ENCODE results near the gene PARVB.

Gene PARVB

DNA sequence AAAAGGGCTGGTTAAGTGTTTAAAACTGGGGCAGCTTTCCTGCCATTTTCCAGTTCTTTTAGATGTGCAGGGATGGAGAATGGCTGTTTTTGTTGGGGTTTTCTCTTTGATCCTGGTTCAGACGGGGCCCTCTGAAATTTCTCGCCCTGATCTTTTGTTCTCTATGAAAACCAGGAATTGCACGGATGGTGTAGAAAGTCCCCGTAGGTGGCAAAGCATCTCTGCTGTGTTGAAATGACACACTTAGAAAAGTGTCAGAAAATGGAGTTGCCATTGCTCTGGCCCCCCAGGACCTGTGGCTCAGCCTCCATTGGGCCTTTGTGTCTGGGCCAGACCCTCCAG, 63.0 kb downstream of the PARVB start:
- DNase-seq (ENCODE audit: low read depth, low spot score) = no peak

DNA sequence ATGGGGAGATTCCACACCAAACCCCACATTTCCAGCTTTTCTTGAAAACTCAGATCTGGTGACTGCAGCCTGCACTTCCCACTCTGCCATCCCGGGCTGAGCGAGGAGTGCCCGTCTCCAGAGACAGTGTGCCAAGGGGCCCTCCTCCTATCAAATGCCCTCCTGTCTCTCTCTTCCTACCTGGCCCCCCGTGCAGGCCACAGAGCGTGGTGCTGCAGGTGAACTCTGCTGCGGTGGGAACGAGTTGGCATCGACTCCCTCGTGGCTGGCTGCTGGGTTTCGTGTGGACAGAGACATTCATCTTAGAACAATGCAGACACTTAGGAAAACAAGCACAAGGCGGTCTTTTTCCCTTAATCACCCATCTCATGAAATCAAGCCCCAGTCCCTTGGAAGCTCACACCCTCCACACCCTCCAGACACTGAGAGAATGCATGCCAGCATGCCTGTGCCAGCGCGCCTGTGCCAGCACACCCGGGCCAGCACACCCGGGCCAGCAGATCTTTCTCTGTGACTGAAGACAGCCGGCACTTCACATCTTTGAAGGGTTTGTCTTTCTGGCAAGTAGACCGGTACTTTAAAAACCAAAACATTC, 65.0 kb downstream of the PARVB start:
- DNase-seq (ENCODE audit: low read depth, low spot score) = peak; percentile 91

DNA sequence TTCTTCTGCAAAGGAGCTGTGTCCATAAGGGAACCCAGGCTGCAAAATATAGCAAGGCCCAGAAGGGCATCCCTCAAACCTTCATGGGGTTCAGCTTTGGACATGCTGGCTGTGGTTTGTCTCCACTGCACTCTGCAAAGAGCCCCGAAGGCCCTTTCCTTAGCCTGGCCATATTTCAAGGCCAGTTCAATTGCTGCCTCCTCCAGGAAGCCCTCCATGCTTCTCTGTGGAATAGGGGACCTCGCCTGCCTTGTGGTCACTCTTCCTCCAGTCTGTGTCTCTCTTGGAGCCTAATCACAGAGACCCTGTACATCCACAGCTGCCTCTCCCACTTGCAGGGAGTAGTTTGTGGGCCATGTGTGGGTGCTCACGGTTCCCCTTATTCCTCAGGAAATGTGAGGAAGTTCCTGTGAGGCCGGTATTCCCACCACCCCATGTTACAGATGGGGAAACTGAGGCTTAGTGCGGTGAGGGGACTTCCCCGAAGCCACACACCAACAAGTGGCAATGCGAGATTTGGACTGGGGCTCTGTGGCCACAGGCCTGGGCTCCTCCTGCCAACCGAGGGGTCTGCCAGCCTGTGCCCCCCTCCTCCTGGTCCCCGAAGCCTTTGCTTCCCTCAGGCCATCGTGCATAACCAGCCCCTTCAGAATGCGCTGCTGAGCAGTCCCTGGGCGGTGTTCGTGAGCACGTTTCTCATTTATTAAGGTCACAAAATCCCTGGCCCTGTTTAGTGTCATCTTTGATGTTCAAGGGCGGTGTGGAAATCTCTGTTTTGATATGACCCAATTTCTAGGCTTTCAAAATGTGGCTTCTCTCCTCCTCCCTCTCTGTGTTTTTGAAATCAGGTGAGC, 65.8 kb downstream of the PARVB start:
- DNase-seq (ENCODE audit: low read depth, low spot score) = no peak

DNA sequence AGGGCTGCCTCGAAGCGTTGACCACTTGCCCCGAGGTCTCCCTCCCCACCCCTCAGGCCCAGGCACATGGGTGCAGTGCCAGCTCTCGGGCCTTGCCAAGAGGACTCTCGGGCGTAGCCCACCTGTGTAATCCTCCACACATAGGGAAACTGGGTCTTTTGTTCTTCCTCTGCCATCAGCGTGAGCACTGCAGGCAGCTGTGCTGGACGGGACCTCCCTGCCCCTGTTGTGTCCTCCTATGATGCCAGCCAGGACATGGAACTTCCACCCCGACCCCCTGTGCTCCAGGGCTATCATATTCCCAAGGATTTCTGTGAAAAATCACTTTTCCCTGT, 66.4 kb downstream of the PARVB start:
- DNase-seq (ENCODE audit: low read depth, low spot score) = no peak

DNA sequence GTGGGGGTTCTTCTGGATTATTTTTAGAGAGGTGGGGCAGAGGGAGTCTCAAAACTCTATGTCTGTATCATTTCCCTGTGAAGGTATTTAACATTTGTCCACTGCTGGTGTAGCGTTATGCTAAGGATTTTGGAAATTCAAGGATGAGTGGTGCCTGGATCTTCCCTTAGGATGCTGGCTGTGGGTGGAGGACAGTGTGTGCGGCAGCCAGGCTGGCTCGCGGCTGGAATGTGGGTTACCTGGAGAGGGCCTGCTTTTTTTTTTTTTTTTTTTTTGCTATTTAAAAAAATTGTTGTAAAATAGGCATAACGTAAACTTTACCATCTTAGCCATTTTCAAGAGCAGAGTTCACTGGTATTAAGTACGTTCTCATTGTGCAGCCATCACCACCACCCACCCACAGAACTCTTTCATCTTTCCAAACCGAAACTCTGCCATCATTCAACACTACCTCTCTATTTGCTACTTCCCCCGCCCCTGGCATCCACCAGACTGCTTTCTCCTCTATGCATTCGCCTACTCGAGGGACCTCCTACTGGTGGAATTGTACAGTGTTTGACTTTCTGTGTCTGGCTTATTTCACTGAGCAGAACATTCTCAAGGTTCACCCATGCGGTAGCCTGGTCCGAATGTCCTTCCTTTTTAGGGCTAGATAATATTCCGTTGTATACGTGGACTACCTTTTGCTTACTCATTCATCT, 67.1 kb downstream of the PARVB start:
- peak; percentile 42 for DNase-seq (ENCODE audit: low read depth, low spot score)

DNA sequence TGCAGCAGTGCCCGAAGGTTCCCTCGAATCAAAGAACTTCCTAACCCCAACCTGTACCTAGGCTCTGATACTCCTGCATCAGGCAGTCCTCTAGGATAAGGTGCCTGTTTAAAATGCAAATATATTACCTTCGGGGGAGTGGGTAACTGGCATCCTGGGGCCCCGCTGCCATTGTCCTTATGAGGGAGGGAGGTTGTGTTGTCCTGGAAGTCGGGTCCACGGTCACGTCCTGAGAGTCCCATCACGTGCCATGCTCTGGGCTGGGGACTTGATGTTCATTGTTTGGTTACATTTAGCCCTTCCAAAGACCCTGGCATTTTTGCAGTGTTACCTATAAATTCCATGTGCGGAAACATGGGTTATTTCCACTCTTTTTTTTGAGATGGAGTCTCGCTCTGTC, 67.6 kb downstream of the PARVB start:
- DNase-seq (ENCODE audit: low read depth, low spot score) = no peak

DNA sequence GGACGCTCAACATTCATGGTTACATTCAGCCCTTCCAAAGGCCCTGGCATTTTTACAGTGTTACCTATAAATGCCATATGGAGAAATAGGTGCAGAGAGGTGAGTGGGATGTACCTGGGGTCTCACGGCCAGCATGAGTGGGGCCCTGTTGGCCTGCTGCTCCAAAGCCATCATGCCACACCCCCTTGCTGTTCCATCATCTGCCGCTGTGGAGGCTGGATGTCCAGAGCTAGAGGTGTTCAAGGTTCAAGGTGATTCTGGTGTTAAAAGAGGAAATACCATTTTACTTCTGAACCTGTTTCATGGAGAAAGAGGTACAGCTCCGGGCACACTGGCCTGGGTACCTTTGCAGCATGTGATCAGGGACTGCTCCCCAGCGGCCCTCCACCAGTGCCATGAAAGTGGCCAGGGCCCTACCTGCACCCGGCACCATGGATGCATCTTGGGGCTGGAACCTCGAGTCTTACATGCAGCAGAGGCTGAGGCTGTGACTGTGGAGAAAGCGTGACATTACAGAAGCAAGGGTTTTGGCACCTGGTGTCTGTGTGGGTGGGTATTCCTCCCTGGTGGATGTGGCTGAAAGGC, 68.6 kb downstream of the PARVB start:
- DNase-seq (ENCODE audit: low read depth, low spot score) = no peak

DNA sequence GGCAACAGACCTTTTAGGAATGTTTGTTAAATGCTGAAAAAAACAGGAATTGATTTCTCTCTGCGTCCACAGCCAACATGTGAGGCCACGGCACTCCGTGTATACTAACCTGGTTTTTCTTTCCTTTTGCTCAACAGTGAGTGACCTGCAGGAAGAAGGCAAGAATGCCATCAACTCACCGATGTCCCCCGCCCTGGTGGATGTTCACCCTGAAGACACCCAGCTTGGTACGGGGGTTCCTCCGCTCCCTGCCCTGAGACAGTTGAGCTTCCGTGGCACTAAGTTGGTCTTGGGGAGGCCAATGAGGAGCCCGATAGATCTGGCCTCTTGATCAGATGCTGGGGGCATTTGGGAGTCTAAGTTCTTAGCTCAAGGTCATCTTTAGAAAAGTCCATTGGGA, 69.7 kb downstream of the PARVB start:
- no peak for DNase-seq (ENCODE audit: low read depth, low spot score)

DNA sequence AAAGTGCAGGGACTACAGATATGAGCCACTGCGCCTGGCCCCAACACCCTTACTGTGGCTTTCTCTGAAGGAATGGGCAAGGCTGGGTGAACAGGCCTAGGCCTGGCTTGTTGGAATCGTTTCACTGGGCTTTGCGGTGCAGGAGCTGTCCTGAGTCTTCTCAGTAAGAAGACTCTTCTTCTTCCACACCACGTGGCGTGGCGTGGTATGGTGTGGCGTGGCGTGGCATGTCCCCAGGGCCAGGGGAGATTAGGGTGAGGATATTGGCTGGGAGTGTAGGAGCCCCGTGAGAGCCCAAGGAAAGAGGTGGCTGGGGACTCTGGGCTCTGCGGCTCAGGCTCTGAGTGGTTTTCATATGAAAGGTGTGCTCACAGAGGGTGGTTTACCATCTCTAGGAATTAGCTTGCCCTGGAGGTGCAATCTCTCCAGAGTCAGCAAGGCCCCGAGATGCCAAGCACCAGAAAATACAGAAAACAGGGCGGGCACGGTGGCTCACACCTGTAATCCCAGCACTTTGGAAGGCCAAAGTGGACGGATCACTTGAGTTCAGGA, 70.7 kb downstream of the PARVB start:
- no peak for DNase-seq (ENCODE audit: low read depth, low spot score)

DNA sequence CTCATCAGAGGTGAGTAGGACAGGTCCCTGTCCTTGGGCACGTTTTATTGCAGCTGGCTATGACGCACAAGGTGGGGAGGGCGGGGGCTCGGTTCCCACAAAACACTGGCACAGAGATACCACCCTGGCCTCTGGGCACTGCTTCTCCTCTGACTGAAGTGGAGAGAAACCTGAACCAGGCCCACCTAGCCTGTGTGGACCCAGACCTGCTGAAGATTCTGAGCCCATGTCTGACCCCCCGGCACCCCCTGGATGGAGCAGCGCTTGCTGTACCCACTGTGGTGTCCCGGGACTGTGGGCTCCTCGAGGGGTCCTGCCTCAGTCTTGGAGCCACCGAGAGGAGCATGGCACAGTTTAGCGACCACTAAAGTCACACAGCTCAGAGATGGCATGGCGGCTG, 72.6 kb downstream of the PARVB start:
- no peak for DNase-seq (ENCODE audit: low read depth, low spot score)

DNA sequence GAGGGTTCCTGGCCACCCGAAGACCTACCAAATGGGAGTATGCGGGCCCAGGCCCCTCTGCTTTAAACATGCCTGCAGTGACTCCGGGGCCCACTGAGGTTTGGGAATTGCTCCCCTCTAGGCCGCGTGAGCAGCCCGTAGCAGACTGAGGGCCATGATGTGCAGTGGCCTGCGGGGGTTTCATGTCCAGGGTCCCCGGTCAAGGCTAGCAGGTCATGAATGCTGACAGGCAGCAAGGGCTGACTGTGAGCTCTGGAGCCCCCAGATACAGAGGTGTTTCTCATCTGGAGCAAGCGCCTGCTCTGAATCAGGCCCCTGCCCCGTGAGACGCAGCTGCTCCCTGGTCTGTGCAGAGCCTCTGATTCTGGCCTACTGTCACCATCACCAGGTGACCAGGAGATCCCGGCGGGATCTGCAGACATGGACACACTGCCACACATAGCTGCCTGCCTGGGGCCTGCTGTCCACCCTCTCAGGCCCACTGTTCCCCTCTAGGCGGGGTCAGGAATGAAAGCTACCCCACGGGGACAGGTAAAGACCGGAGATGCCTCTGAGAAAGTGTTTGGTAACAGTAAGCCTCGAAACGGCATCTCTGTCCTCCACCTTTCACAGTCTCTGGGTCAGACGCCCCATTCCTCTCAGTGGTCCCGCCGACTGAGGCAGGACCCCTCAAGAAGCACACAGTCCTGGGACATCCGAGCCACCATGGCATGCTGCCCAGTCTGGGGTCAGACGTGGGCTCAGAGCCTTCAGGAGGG, 73.3 kb downstream of the PARVB start:
- DNase-seq (ENCODE audit: low read depth, low spot score) = no peak

DNA sequence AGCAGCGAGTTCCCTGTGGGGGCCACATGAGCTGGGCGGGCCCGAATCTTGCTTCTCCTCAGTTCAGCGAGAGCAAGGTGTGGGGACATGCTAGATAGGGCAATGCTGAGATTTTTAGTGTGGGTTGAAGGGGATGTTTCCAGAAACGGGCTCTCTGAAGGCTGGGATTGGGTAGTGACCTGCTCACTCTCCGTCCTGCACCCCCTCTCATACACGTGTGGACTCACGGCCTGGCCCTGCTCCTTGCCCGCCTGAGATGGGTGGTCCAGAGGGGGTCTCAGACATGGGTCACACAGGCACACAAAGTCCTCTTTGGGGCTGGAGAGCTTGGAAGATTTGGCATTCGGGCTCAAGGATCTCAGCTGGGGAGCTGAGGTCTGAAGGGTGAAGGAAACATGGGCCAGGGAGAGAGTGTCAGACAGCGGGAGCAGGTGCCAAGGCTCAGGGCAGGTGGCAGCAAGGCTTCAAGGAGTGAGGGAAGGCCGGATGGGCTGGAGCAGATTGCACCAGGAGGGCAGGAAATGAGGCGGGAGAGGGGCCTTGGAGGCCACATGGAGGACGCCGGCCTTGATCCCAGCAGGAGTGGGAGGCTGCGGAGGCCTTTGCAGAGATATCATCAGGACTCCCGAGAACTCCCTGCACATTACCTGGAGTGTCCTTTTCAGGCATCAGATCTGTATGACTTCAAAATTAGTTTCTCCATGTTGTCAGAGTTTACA, 74.1 kb downstream of the PARVB start:
- DNase-seq (ENCODE audit: low read depth, low spot score) = no peak

DNA sequence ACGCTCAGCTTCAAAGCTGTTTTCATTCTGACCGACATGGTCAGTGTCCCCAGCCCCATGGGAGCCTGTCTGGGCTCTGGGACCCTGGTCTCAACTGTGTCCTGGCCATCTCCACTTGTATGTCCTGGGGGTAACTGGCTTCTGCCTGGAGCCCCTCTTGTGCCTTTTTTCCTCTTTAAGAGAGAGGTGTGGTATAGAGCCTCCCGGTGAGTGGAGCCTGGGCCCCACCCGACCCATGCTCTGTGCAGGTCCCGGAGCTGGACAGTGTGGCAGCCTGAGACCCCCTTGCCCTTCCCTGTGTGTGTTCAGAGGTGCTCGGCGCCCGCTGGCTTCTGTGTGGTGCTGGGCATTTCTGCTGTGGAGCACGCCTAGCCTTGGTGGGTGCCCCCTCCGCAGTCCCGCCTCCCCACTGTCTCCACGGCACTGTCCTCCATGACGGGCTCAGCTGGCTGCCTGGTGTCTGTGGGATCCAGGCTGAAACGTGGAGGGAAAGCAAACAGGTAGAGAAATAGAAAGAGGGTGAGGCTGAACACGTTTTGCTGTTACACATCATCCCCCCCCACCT, 74.9 kb downstream of the PARVB start:
- no peak for DNase-seq (ENCODE audit: low read depth, low spot score)

DNA sequence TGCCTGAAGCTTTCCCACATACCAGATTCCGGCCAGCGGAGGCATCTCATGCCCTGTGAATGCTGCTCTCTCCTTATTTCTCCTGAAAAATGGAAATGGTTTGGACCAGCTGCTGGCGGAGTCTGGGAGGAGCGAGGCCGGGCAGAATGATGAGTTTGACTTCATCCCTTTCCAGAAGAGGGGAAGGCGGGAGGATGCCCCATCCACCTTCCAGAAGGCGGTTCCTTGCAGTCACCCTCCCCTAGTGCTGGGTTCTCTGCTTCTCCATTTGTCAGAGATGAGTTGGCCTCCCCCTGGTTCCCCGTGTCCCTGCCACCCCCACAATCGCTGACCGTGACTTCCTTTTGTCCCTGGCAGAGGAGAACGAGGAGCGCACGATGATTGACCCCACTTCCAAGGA, 75.6 kb downstream of the PARVB start:
- no peak for DNase-seq (ENCODE audit: low read depth, low spot score)

DNA sequence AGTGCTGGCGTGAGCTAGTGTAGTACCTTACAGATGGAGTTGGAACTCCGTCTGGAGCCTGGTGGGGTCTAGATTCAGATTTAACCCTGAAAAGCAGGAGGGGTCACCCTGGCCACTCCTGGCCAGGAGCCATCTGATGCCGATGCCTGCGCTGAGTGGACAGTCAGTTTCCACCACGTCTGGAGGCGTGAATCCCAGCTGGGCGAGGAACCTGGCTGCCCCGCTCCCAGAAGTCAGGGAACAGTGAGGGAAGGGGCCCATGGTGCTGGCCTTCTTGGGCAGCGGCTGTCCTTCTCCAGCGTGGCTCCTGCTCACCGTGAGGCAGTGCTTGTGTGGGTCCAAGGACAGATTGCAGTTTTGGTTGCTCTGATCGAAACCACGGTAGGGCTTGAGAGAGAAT, 76.3 kb downstream of the PARVB start:
- DNase-seq (ENCODE audit: low read depth, low spot score) = no peak

DNA sequence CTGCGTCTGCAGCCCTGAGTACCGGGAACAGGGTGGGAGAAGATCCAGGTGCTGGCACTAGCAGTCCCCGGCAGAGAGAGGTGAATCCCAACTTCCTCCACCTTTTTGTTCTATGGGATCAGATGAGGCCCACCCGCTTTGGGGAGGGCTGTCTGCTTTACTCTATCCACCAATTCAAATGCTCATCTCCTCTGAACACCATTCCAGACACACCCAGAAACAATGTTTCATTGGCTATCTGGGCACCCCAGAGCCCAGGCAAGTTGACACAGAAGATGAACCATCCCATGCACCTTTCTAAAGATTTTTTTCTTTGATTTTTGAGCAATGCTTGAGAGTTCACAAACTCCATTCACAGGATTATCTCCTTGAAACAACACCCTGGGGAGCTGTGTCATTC, 78.0 kb downstream of the PARVB start:
- DNase-seq (ENCODE audit: low read depth, low spot score) = no peak

DNA sequence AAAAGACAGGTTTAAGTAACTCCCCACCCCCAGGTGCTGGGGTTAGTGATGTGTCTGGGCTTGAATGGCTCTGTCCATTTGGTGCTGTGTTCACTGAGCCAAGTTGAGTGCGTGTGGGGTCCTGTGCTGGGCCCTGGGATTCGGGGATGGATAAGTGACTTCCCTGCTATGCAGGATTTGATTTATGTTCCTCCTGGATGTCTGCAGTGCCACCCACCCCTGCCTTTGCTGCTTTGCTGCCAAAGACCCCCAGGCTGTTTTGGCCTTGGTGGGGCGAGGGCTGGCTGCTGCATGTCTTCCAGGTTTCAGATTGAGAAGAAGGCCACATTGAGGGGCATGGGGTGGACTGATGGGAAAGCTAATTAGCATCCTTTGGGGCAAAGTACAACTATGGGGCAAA, 78.8 kb downstream of the PARVB start:
- no peak for DNase-seq (ENCODE audit: low read depth, low spot score)

DNA sequence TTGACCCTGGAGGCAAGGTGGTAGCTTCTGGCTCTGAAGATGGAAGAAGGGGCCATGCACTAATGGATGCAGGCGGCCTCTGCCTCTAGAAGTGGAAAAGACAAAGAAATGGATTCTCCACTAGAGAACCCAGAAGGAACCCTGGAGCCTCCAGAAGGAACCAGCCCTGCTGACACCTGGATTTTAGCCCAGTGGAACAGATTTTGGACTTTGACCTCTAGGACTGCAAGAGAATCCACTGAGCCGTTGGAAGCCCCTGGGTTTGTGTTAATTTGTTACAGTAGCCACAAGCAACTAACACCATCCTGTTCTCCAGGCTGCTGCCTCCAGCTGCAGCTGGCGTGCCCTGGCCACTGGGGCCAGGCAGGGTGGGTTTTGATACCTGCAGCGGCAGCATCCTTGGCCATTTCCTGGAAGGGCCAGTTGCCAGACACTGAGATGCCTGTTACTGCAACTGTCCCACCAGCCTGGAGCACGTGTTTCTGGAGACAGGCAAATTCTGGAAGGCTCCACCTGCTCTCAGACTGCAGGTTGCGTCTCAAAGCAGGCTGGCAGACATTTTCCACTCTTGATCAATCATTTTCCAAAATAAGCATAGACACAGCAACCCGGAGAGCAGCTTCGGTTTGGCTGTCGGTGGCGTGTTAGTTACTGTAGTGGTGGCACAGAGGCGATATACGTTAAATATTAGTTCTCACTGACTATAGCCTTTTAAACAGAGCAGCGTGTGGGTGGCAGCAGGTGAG, 79.8 kb downstream of the PARVB start:
- DNase-seq (ENCODE audit: low read depth, low spot score) = no peak

DNA sequence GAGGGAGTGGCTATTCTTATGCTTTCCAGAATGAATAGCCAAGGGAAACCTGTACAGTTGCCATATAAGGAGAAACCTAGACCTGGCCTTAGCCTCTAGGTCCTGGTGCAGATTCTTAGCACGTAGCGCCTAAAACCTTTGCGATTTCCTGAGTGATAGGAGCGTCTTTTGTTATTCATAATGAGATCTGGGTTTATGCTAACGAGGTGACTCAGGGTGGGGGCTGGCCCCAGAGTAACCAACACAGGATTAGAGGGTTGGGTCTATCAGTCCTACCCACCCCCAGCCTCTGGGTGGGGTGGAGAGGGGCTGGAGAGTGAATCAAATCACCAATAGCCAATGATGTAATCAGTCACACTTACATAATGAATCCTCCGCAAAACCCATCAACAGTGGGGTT, 83.2 kb downstream of the PARVB start:
- DNase-seq (ENCODE audit: low read depth, low spot score) = peak; percentile 77

DNA sequence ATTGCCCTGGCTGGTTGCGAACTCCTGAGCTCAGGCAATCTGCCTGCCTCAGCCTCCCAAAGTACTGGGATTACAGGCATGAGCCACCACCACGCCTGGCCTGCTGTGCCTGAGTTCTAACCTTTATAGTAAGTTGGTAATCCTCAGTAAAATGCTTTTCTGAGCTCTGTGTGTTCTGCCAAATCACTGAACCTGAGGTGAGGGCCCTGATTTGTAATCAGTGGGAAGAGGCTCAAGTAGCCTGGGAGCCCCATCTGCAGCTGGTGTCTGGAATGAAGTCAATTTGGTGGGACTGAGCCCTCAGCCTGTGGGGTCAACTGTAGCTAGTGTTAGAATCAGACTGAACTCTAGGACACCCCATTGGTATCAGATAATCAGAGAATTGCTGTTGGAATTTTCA, 84.0 kb downstream of the PARVB start:
- no peak for DNase-seq (ENCODE audit: low read depth, low spot score)
